ENCODE measurements around the gene BEX4. TPM values are rescaled to one million over a fixed set of nuclear protein-coding genes. Genes with fewer than 3 reads are reported as not detected.
A peak's percentile ranks its signal among the peaks of the same experiment; 100 is the strongest.

The BEX4 gene
- total and polyA plus RNA-seq, 9 of the 15 experiments (the other 6 are each of a cell fraction or from before 2014, with no cell fraction given) = 74.6 to 399 (median 154) TPM

- TF ChIP-seq NR0B1 (IDR thresholded peaks at IDR 0.05; ENCODE audit: partially characterized antibody) = no peak
- peak; percentile 66 for TF ChIP-seq PKNOX1 (IDR thresholded peaks at IDR 0.05)
- TF ChIP-seq GTF2A2 (tag; IDR thresholded peaks at IDR 0.05) = no peak
- no peak for TF ChIP-seq SREBF1 (IDR thresholded peaks at IDR 0.05; ENCODE audit: borderline replicate concordance, low read depth, low read length)
- TF ChIP-seq NCOA2 (IDR thresholded peaks at IDR 0.05; ENCODE audit: partially characterized antibody in 2 of 2) = no peak
- no peak for TF ChIP-seq SAP30 (IDR thresholded peaks at IDR 0.05; ENCODE audit: borderline replicate concordance, insufficient read depth, low read depth, low read length, poor library complexity, severe bottlenecking)
- no peak for TF ChIP-seq SAFB2 (IDR thresholded peaks at IDR 0.05; ENCODE audit: borderline replicate concordance, low read depth, low read length, severe bottlenecking)
- no peak for TF ChIP-seq MCM3 (IDR thresholded peaks at IDR 0.05)
- TF ChIP-seq JUNB (CRISPR knock-in tag; conservative IDR thresholded peaks at IDR 0.05) = no peak
- TF ChIP-seq POLR3A (IDR thresholded peaks at IDR 0.05; ENCODE audit: borderline replicate concordance, extremely low read depth, insufficient read depth, insufficient read length) = no peak
- TF ChIP-seq DDX20 (tag; IDR thresholded peaks at IDR 0.05; ENCODE audit: low read depth) = no peak
- peak; percentile 85 for TF ChIP-seq MEIS2 (IDR thresholded peaks at IDR 0.05; ENCODE audit: partially characterized antibody)
- no peak for TF ChIP-seq ZNF3 (CRISPR knock-in tag; IDR thresholded peaks at IDR 0.05)
- TF ChIP-seq ZNF146 (CRISPR knock-in tag; IDR thresholded peaks at IDR 0.05; ENCODE audit: unreplicated experiment) = no peak
- TF ChIP-seq CBFB (CRISPR knock-in tag; IDR thresholded peaks at IDR 0.05) = no peak
- TF ChIP-seq NBN (IDR thresholded peaks at IDR 0.05; ENCODE audit: low read depth) = 0 out of 2 replicates have a peak, but pooled peaks have one; percentile 54
- TF ChIP-seq ZNF584 (CRISPR knock-in tag; IDR thresholded peaks at IDR 0.05; ENCODE audit: low read depth) = 0 out of 2 replicates have a peak, but pooled peaks have one; percentile 25
- TF ChIP-seq ZNF274 (IDR thresholded peaks at IDR 0.05; ENCODE audit: borderline replicate concordance, low read depth, low read length) = no peak
- TF ChIP-seq CREB1 (IDR thresholded peaks at IDR 0.05) = peak; percentile 43; the same call in 1 of the 2 replicates
- no peak for TF ChIP-seq CREB1 (CRISPR knock-in tag; IDR thresholded peaks at IDR 0.05)
- TF ChIP-seq MAZ (CRISPR knock-in tag; conservative IDR thresholded peaks at IDR 0.05 in 1 of 2, IDR thresholded peaks at IDR 0.05 in 1 of 2) = 0 out of 4 replicates have a peak, but pooled peaks of 1 of the 2 experiments have one; percentile 28
- no peak for TF ChIP-seq BCL6 (CRISPR knock-in tag; IDR thresholded peaks at IDR 0.05)
- TF ChIP-seq HINFP (tag; conservative IDR thresholded peaks at IDR 0.05; ENCODE audit: low read depth) = no peak
These were observed 18.4 kb downstream of the BEX4 start (continued) for GRCh38 chrX:103233263-103233662.

Data from K562 (cell line).